Gastrocnemius medialis (tissue), 4 donors: ENCODE data around the gene ZBTB20.

Experiments used
- POLR2A ChIP-seq, 2 donors: fragments of 450-650 bp; IDR thresholded peaks; one replicate each; pipeline ENCODE4 v1.6.1; 2017; ENCODE audit warnings: antibody characterized with exemption in 2 of 2, mild to moderate bottlenecking in 2 of 2, moderate library complexity in 2 of 2
- TF ChIP-seq, protein P1 (sequence below), 5 experiments: fragments of 450-650 bp in 3 of 5; fragments of 200-600 bp in 2 of 5; sonication (generic) in 2 of 5; IDR thresholded peaks in 4 of 5; conservative IDR thresholded peaks in 1 of 5; 1 replicate in 4 of 5; 2 replicates in 1 of 5; pipeline ENCODE4 v1.5.1; 2016 to 2019; ENCODE audit warnings: antibody characterized with exemption in 5 of 5, mild to moderate bottlenecking in 3 of 5, moderate library complexity in 3 of 5

DNA sequence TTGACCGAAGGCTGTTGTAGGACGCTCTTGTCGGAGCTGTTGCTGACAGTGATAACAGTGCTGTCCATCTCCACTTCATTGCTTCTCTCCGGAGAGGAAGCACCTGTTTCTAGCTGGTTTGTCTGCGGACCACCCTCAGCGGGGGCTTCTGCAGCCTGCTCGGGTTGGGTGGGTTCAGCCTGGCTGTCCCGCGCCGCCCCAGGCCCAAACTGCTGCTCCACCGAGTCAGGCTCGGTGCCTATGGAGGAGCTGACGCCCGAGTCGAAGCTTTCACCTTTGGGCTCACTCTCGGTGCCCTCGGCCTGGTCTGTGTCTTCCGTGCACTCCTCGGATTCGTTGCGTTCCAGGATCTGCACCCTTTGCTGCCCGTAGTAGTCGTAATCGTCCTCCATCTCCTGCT lies 796.4 kb downstream of the ZBTB20 start:
- TF ChIP-seq, protein P1, sequence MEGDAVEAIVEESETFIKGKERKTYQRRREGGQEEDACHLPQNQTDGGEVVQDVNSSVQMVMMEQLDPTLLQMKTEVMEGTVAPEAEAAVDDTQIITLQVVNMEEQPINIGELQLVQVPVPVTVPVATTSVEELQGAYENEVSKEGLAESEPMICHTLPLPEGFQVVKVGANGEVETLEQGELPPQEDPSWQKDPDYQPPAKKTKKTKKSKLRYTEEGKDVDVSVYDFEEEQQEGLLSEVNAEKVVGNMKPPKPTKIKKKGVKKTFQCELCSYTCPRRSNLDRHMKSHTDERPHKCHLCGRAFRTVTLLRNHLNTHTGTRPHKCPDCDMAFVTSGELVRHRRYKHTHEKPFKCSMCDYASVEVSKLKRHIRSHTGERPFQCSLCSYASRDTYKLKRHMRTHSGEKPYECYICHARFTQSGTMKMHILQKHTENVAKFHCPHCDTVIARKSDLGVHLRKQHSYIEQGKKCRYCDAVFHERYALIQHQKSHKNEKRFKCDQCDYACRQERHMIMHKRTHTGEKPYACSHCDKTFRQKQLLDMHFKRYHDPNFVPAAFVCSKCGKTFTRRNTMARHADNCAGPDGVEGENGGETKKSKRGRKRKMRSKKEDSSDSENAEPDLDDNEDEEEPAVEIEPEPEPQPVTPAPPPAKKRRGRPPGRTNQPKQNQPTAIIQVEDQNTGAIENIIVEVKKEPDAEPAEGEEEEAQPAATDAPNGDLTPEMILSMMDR (IDR thresholded peaks at IDR 0.05 in 4 of 5, conservative IDR thresholded peaks at IDR 0.05 in 1 of 5) = no peak
- no peak for TF ChIP-seq POLR2A (IDR thresholded peaks at IDR 0.05)
